Measurements from ENCODE around the gene EEFSEC. TPM values are rescaled to one million over a fixed set of nuclear protein-coding genes. Genes with fewer than 3 reads are reported as not detected.
A peak's percentile ranks its signal among the peaks of the same experiment; 100 is the strongest.

The EEFSEC gene
- polyA plus RNA-seq, 1 experiment: 6.8 TPM

DNA sequence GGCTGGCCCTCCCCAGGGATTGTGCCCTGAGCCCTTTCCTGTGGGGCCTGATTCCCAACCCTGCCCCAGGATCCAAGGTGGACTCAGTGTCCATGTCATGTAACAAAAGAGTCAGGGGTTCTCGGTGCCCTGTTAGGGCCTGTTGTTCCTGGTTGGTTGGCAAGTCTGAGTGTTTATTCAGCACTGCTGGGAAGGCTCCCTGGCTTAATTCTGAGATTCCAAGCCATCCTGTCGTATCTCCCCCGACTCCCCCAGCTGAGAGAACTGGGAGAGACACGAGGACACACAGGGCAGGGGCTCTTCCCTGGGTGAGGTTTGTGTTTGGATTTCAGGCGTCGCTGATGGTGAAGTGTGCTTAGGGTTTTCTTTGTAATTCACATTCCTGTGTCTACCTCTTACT is 78.3 kb downstream of the EEFSEC start:
- Histone ChIP-seq H3K27me3 (ENCODE audit: control insufficient read depth, insufficient read depth, low read length) (no peaks in the 10 kb centered on the region), H3K9me3 (ENCODE audit: control insufficient read depth, insufficient read depth, low read length) (no peaks in the 10 kb centered on the region), H3K27ac (ENCODE audit: low read depth, low read length) (no peak overlapping the region), H3K4me3 (ENCODE audit: low read depth, low read length) (no peak overlapping the region)
- ChIA-PET CTCF (interaction anchor here (0.6 to 0.7 kb wide), 2 partner anchors 13 to 39 kb away, joined by 4 to 7 read pairs; no protein-coding TSS in a partner anchor), POLR2A (interaction anchor here (0.7 kb wide), 1 partner anchor 35 kb away, joined by 6 read pairs; no protein-coding TSS in a partner anchor)
- TF ChIP-seq, protein P1, sequence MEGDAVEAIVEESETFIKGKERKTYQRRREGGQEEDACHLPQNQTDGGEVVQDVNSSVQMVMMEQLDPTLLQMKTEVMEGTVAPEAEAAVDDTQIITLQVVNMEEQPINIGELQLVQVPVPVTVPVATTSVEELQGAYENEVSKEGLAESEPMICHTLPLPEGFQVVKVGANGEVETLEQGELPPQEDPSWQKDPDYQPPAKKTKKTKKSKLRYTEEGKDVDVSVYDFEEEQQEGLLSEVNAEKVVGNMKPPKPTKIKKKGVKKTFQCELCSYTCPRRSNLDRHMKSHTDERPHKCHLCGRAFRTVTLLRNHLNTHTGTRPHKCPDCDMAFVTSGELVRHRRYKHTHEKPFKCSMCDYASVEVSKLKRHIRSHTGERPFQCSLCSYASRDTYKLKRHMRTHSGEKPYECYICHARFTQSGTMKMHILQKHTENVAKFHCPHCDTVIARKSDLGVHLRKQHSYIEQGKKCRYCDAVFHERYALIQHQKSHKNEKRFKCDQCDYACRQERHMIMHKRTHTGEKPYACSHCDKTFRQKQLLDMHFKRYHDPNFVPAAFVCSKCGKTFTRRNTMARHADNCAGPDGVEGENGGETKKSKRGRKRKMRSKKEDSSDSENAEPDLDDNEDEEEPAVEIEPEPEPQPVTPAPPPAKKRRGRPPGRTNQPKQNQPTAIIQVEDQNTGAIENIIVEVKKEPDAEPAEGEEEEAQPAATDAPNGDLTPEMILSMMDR (IDR thresholded peaks at IDR 0.05; ENCODE audit: low read depth, low read length): no peak
- no peak for DNase-seq (ENCODE audit: low read depth, low spot score)

DNA sequence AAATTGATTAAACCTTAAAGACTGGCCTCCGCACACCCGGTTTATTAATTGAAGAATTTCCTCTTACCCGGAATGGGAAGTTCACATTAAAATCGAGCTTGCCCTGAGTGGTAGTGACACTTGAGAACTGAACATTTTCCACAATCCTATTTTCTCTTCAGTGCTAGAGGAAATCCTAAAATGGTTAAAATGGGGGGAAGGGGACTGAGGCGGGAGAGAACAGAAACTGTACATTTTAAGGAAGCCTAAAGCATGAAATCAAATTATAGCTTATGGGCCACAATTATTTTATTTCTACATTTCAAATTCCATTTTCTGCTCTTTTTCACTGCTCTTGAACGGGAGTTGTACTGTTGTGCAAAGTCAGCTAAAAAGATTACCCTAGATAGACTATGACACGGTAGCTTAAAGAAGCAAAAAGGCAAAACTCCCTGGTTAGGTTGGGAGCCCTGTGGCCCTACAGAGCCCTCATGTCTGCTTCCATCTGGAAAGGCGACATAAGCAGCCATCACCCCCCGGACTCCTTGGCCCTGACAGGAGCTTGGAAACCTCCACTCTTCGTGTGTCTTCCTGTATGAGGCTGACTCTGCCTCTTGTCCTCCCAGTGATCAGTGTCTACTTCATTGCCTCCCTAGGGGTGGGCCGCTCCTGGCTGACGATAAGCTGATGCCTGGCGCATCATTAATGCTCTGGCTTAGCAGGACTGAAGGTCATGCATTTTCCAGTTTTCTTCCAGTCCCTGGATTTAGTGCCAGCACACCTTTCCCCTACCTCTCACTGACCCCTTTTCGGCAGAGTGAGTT is 79.3 kb downstream of the EEFSEC start:
- Histone ChIP-seq H3K27me3 (ENCODE audit: control insufficient read depth, insufficient read depth, low read length) (no peaks in the 10 kb centered on the region), H3K27ac (ENCODE audit: low read depth, low read length) (no peak overlapping the region), H3K9me3 (ENCODE audit: control insufficient read depth, insufficient read depth, low read length) (no peaks in the 10 kb centered on the region), H3K4me3 (ENCODE audit: low read depth, low read length) (no peak overlapping the region)
- TF ChIP-seq, protein P1 (IDR thresholded peaks at IDR 0.05; ENCODE audit: low read depth, low read length): no peak
- DNase-seq (ENCODE audit: low read depth, low spot score): no peak
- POLR2A ChIA-PET: interaction anchor here (0.7 kb wide), 1 partner anchor 36 kb away, joined by 6 read pairs; no protein-coding TSS in a partner anchor
- CTCF ChIA-PET: interaction anchor here (0.7 to 1.0 kb wide), 2 partner anchors 38 to 376 kb away, joined by 3 to 7 read pairs; no protein-coding TSS in a partner anchor

DNA sequence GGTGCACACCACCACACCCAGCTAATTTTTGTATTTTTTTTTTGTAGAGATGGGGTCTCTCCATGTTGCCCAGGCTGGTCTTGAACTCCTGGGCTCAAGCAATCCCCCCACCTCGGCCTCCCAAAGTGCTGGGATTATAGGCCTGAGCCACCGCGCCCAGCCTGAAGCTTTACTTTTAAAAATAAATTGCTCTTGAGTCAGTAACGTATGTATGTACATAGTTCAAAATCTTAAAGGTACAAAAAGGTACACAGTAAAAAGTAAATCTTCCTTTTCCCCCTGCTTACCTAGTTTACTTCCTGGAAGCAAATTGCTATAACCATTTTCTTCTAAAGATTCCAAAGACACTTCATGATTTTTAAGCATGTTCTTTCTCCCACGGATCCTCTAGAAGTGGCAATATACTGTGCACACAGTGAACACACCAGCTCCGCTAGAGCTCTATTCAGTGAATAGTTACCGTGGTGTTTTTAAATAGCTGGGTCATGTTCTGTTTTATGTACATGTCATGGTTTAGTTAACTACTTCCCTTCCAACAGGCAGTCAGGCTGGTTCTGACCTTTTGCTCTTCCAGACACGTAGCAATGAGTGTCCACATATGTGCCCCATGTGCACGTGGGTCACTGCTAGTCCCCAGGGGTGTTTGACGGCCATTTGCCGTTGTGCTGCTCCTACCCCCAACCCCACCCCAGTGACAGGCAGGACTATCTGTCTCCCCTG is 82.1 kb downstream of the EEFSEC start:
- ChIA-PET CTCF (interaction anchor here (1.6 kb wide), 1 partner anchor 9 kb away, joined by 9 read pairs; no protein-coding TSS in a partner anchor), POLR2A (no interaction called here)
- Histone ChIP-seq H3K27me3 (ENCODE audit: control insufficient read depth, insufficient read depth, low read length) (no peaks in the 10 kb centered on the region), H3K27ac (ENCODE audit: low read depth, low read length) (peak overlapping the region; percentile 31), H3K4me3 (ENCODE audit: low read depth, low read length) (no peak overlapping the region), H3K9me3 (ENCODE audit: control insufficient read depth, insufficient read depth, low read length) (no peaks in the 10 kb centered on the region)
- TF ChIP-seq, protein P1 (IDR thresholded peaks at IDR 0.05; ENCODE audit: low read depth, low read length): no peak
- no peak for DNase-seq (ENCODE audit: low read depth, low spot score)

DNA sequence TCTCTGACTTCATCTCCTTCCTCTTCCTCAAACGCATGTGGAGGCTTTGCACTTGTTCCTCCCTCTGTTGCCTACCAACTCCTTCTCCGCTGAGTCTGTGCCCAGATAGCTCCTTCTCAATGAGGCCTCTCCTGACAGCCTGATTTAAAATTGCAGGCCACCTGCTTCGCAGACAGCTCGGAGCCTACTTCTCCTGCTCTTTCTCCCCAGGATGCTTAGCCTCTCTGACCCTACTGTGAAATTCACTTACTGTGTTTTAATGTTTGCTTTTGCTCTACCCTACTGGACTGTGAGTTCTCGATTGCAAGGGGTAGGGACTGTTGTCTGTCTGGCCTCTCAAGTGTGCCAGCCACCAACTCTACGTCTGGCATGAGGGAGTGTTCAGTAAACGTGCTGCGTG is 83.4 kb downstream of the EEFSEC start:
- TF ChIP-seq, protein P1 (IDR thresholded peaks at IDR 0.05; ENCODE audit: low read depth, low read length): no peak

More for the DNA sequence above, 83.4 kb downstream of the EEFSEC start:
- Histone ChIP-seq H3K27me3 (ENCODE audit: control insufficient read depth, insufficient read depth, low read length) (no peaks in the 10 kb centered on the region), H3K9me3 (ENCODE audit: control insufficient read depth, insufficient read depth, low read length) (no peaks in the 10 kb centered on the region), H3K27ac (ENCODE audit: low read depth, low read length) (no peak overlapping the region), H3K4me3 (ENCODE audit: low read depth, low read length) (no peak overlapping the region)
- no peak for DNase-seq (ENCODE audit: low read depth, low spot score)
- POLR2A ChIA-PET: no interaction called here
- CTCF ChIA-PET: interaction anchor here (1.1 to 1.5 kb wide), 2 partner anchors 10 to 85 kb away, joined by 3 to 4 read pairs; no protein-coding TSS in a partner anchor

All from AG04450 (cell line).